Measurements from ENCODE around the gene KCTD15. TPM values are rescaled to one million over a fixed set of nuclear protein-coding genes. Genes with fewer than 3 reads are reported as not detected.

Gene KCTD15
- total RNA-seq, 1 donor from 2014 or later = 53.2 TPM

DNA sequence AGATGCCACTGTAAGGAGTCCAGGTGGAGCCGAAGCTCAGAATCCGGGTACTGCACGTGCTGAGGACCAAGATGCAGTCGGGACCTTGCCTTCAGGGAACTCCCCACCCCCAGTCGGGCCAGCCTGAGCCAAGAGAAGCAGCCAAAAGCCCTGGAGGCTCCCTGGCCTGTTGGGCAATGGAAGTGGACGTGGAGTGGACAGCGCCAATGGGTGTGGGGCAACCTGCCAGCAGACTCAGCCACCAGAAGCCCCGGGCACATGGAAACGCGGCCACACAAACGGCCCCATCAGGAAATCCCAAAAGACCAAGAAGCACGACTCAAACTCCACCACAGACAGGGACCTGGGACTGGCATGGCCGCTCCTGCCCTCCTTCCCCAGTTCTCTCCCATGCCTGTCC lies 30.0 kb upstream of the KCTD15 start:
- Mint-ChIP-seq H3K27me3 (peaks cover 35% of the 10 kb centered on the region), H3K9me3 (no peaks in the 10 kb centered on the region), H3K4me3 (no peak overlapping the region), H3K4me1 (ENCODE audit: unreplicated experiment) (no peaks in the 10 kb centered on the region), H3K36me3 (no peaks in the 10 kb centered on the region), H3K27ac (no peak overlapping the region)
- no peak for DNase-seq (ENCODE audit: extremely low spot score, unreplicated experiment)
- TF ChIP-seq, protein P1, sequence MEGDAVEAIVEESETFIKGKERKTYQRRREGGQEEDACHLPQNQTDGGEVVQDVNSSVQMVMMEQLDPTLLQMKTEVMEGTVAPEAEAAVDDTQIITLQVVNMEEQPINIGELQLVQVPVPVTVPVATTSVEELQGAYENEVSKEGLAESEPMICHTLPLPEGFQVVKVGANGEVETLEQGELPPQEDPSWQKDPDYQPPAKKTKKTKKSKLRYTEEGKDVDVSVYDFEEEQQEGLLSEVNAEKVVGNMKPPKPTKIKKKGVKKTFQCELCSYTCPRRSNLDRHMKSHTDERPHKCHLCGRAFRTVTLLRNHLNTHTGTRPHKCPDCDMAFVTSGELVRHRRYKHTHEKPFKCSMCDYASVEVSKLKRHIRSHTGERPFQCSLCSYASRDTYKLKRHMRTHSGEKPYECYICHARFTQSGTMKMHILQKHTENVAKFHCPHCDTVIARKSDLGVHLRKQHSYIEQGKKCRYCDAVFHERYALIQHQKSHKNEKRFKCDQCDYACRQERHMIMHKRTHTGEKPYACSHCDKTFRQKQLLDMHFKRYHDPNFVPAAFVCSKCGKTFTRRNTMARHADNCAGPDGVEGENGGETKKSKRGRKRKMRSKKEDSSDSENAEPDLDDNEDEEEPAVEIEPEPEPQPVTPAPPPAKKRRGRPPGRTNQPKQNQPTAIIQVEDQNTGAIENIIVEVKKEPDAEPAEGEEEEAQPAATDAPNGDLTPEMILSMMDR (conservative IDR thresholded peaks at IDR 0.05) = no peak

DNA sequence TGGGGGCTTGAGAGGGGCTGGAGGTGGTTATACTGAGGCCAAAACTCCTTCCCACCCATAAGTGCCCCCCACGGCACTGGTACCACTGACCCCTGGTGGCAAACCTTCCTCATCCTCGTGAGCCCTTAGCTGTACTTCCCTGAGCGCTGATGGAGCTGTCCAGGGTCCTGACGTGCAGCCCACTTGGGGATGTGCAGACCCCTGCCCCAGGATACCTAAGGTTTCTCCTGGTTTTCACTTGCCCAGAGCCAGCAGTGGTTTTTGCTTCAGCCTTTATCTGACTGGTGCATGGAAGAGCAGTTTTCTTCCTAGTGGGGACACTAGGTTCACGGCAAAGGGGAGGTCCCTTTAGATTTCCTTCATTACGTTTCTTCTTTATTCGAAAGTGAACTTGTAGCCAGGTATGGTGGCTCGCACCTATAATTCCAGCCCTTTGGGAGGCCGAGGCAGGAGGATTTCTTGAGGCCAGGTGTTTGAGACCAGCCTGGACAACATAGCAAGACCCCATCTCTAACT lies 28.7 kb upstream of the KCTD15 start:
- Mint-ChIP-seq H3K4me1 (ENCODE audit: unreplicated experiment) (no peaks in the 10 kb centered on the region), H3K27ac (no peak overlapping the region), H3K27me3 (peaks cover 31% of the 10 kb centered on the region), H3K4me3 (no peak overlapping the region), H3K36me3 (no peaks in the 10 kb centered on the region), H3K9me3 (no peaks in the 10 kb centered on the region)
- TF ChIP-seq, protein P1 (conservative IDR thresholded peaks at IDR 0.05) = peak; percentile 64
- DNase-seq (ENCODE audit: extremely low spot score, unreplicated experiment) = peak; percentile 85

DNA sequence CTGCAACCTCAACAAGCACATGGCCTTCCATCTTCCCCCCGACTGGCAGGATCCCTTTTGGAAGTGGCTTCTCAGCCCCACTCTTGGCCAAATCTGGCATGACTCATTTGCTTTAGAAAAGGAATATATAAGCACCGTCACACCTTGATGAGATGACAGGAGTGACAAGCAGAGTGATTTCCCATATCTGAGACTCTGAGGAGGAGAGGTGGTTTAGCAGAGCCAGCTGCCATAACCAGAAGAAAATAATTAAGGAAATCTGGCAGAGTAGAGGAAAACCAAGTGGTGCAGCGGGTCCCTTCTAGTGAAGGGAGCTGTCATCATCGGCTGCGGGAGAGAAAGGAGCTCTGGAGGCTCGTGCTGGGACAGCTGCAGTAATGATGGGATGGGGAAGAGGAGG lies 27.5 kb upstream of the KCTD15 start:
- no peaks in the 10 kb centered on the region for H3K4me1 Mint-ChIP-seq (ENCODE audit: unreplicated experiment)
- no peak for DNase-seq (ENCODE audit: extremely low spot score, unreplicated experiment)
- TF ChIP-seq, protein P1 (conservative IDR thresholded peaks at IDR 0.05) = no peak
- no peak overlapping the region for H3K27ac Mint-ChIP-seq
- H3K9me3 Mint-ChIP-seq = no peaks in the 10 kb centered on the region
- H3K27me3 Mint-ChIP-seq = peaks cover 34% of the 10 kb centered on the region
- no peak overlapping the region for H3K4me3 Mint-ChIP-seq
- no peaks in the 10 kb centered on the region for H3K36me3 Mint-ChIP-seq

DNA sequence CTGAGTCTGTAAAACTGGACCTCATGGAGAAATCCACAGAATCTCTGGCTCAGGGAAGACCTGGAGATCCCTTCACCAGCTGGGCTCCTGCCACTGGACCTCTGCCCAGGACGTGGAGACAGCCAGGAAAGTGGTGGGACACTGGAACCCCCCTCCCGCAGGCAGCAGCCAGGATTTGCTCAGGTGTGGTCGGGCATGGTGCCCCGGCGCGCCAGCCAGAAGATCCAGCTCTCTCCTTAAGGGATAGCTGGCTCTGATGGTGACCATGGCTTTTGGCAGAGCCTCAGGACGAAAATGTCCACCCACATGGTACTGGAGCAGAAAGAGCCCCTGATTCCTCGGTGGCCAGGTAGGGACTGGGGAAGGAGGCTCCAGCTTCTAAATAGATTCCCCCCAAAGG lies 26.6 kb upstream of the KCTD15 start:
- Mint-ChIP-seq H3K4me1 (ENCODE audit: unreplicated experiment) (no peaks in the 10 kb centered on the region), H3K9me3 (no peaks in the 10 kb centered on the region), H3K27ac (no peak overlapping the region), H3K4me3 (no peak overlapping the region), H3K27me3 (peaks cover 33% of the 10 kb centered on the region), H3K36me3 (no peaks in the 10 kb centered on the region)
- TF ChIP-seq, protein P1 (conservative IDR thresholded peaks at IDR 0.05) = no peak
- no peak for DNase-seq (ENCODE audit: extremely low spot score, unreplicated experiment)

DNA sequence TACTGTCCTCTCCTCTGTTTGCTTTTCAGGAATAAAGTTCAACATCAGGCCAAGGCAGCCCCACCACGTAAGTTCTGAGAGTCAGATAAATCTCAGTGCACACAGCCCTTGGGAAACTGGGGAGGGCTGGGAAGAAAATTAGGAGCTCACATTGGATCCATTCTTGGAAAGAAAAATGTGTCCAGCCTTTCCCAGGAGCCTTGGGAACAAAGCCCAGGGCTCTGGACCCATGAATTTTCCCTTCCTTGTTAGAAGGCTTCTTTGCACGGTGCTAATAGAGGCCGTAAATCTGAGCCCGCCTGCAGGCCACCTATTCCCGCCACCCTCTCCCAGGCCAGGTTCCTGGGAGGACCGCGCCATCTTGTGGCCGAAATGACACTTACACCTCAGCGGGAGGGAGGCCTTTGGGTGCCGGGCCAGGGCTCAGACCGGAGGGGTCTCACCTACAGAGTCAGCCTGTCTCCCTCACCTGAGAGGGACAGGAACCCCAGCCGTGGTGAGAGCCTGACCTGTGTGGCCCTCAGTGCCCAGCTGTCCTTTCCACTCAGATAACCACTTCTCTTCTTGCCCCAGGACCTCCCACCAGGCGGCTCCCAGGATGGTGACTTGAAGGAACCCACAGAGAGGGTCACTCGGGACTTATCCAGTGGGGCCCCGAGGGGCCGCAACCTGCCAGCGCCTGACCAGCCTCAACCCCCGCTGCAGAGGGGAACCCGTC lies 25.1 kb upstream of the KCTD15 start:
- DNase-seq (ENCODE audit: extremely low spot score, unreplicated experiment) = peak; percentile 83
- no peak overlapping the region for H3K27ac Mint-ChIP-seq
- H3K27me3 Mint-ChIP-seq = peaks cover 38% of the 10 kb centered on the region

More for the DNA sequence above, 25.1 kb upstream of the KCTD15 start:
- Mint-ChIP-seq H3K4me3 (no peak overlapping the region), H3K9me3 (no peaks in the 10 kb centered on the region), H3K36me3 (no peaks in the 10 kb centered on the region), H3K4me1 (ENCODE audit: unreplicated experiment) (no peaks in the 10 kb centered on the region)
- TF ChIP-seq, protein P1 (conservative IDR thresholded peaks at IDR 0.05) = peak; percentile 93

Measured in type B pancreatic cell (in vitro differentiated cells).